HepG2 (cell line): ENCODE measurements around the gene FAF1. TPM values are rescaled to one million over a fixed set of nuclear protein-coding genes. Genes with fewer than 3 reads are reported as not detected.

Experiments
- ATF7 ChIP-seq, 2 experiments: fragments of 450-650 bp in 1 of 2; sonication (generic) in 1 of 2; formaldehyde crosslinking in 1 of 2; IDR thresholded peaks; 2 replicates each; pipeline versions ENCODE4 v1.4.0 to v1.6.1; 2016 to 2020; ENCODE audit warnings: antibody characterized with exemption in 1 of 2, mild to moderate bottlenecking in 1 of 2, missing genetic modification reagents in 1 of 2
- BORCS8-MEF2B ChIP-seq: sonication (generic); formaldehyde crosslinking; IDR thresholded peaks from 2 replicates; pipeline ENCODE4 v1.8.0; 2022; ENCODE audit warnings: mild to moderate bottlenecking, missing genetic modification reagents
- FIP1L1 ChIP-seq: fragments of 200-400 bp; formaldehyde crosslinking; IDR thresholded peaks from 2 replicates; pipeline ENCODE4 v1.6.1; 2018; ENCODE audit warnings: low read depth, mild to moderate bottlenecking, low read length, moderate library complexity, borderline replicate concordance; ENCODE audit not compliant: insufficient read depth
- FLYWCH1 ChIP-seq: sonication (generic); formaldehyde crosslinking; IDR thresholded peaks from 2 replicates; pipeline ENCODE4 v1.8.1; 2023; ENCODE audit warnings: mild to moderate bottlenecking, missing genetic modification reagents
- FOXK1 ChIP-seq: sonication (generic); formaldehyde crosslinking; IDR thresholded peaks from 2 replicates; pipeline ENCODE4 v1.4.0; 2020; ENCODE audit warnings: low read depth, missing genetic modification reagents, borderline replicate concordance
- HMGA1 ChIP-seq: sonication (generic); formaldehyde crosslinking; conservative IDR thresholded peaks from 2 replicates; pipeline ENCODE4 v1.4.0; 2020; ENCODE audit warnings: missing genetic modification reagents
- HNF1A ChIP-seq, 2 experiments: sonication (generic) in 1 of 2; formaldehyde crosslinking in 1 of 2; IDR thresholded peaks; 2 replicates each; pipeline versions ENCODE4 v1.4.0 to v1.6.1; 2016 to 2020; ENCODE audit warnings: borderline replicate concordance in 1 of 2, low read depth in 1 of 2, mild to moderate bottlenecking in 1 of 2, missing genetic modification reagents in 1 of 2
- HOXA3 ChIP-seq: sonication (generic); formaldehyde crosslinking; IDR thresholded peaks from 2 replicates; pipeline ENCODE4 v1.5.0; 2020; ENCODE audit warnings: missing genetic modification reagents
- MYC ChIP-seq: sonication (generic); formaldehyde crosslinking; IDR thresholded peaks from 2 replicates; pipeline ENCODE4 v1.9.0; 2021; ENCODE audit warnings: missing genetic modification reagents, borderline replicate concordance
- PATZ1 ChIP-seq: sonication (generic); formaldehyde crosslinking; IDR thresholded peaks from 2 replicates; pipeline ENCODE4 v1.4.0; 2020; ENCODE audit warnings: missing genetic modification reagents
- PHF21A ChIP-seq: sonication (generic); formaldehyde crosslinking; IDR thresholded peaks from 2 replicates; pipeline ENCODE4 v1.5.0; 2020; ENCODE audit warnings: mild to moderate bottlenecking, missing genetic modification reagents
- POLR2G ChIP-seq: fragments of 200-400 bp; formaldehyde crosslinking; IDR thresholded peaks from 2 replicates; pipeline ENCODE4 v1.6.1; 2018; ENCODE audit warnings: mild to moderate bottlenecking, low read depth, low read length, moderate library complexity
- RXRB ChIP-seq: IDR thresholded peaks from 2 replicates; pipeline ENCODE4 v1.6.1; 2016; ENCODE audit warnings: borderline replicate concordance, missing genetic modification reagents, missing compliant biosample characterization
- SMAD3 ChIP-seq: sonication (generic); formaldehyde crosslinking; IDR thresholded peaks from 2 replicates; pipeline ENCODE4 v1.4.0; 2020; ENCODE audit warnings: missing genetic modification reagents
- SRSF1 ChIP-seq: fragments of 200-400 bp; formaldehyde crosslinking; optimal IDR thresholded peaks from 2 replicates; pipeline ENCODE3; 2017; ENCODE audit warnings: mild to moderate bottlenecking, low read depth, low read length, moderate library complexity
- U2AF1 ChIP-seq: fragments of 200-400 bp; formaldehyde crosslinking; optimal IDR thresholded peaks from 2 replicates; pipeline ENCODE3; 2017; ENCODE audit warnings: mild to moderate bottlenecking, low read depth, low read length
- ZNF230 ChIP-seq: sonication (generic); formaldehyde crosslinking; IDR thresholded peaks from 2 replicates; pipeline ENCODE4 v1.4.0; 2020; ENCODE audit warnings: mild to moderate bottlenecking, missing genetic modification reagents
- ZNF274 ChIP-seq: sonication (generic); formaldehyde crosslinking; IDR thresholded peaks from 2 replicates; pipeline ENCODE4 v1.5.1; 2020; ENCODE audit warnings: mild to moderate bottlenecking, missing genetic modification reagents
- ZNF747 ChIP-seq: sonication (generic); formaldehyde crosslinking; IDR thresholded peaks from 2 replicates; pipeline ENCODE4 v1.8.1; 2023; ENCODE audit warnings: missing genetic modification reagents, mild to moderate bottlenecking, borderline replicate concordance
- ZNF766 ChIP-seq: sonication (generic); formaldehyde crosslinking; IDR thresholded peaks from 2 replicates; pipeline ENCODE4 v1.5.0; 2020; ENCODE audit warnings: missing genetic modification reagents, borderline replicate concordance
- ZNF839 ChIP-seq: sonication (generic); formaldehyde crosslinking; IDR thresholded peaks from 2 replicates; pipeline ENCODE4 v1.4.0; 2020; ENCODE audit warnings: missing genetic modification reagents, mild to moderate bottlenecking, borderline replicate concordance
- polyA plus RNA-seq, 8 experiments: library from polyadenylated mRNA; depleted of rRNA in 3 of 8; stranded (reverse) in 7 of 8; unstranded in 1 of 8; fragments of >200 nt; fragmentation: Illumina TruSeq in 4 of 8; extraction: Trizol in 4 of 8; gene quantifications; 2 replicates each; pipeline versions ENCODE4 v1.2.1 to v1.2.3, GENCODE V29; 2011 to 2016; ENCODE audit warnings: low read depth in 4 of 8, missing spikeins in 1 of 8, mixed read lengths in 1 of 8; ENCODE audit not compliant: insufficient read depth in 1 of 8
- total RNA-seq, 5 experiments: library from RNA; depleted of rRNA; stranded (reverse); fragments of >200 nt; fragmentation: Illumina TruSeq; extraction: Trizol; gene quantifications; 2 replicates each; pipeline ENCODE4 v1.2.3, GENCODE V29; 2016; ENCODE audit warnings: low read depth in 1 of 5
- TF ChIP-seq, protein P1 (sequence below): sonication (generic); formaldehyde crosslinking; IDR thresholded peaks from 2 replicates; pipeline ENCODE4 v1.4.0; 2020; ENCODE audit warnings: missing genetic modification reagents, borderline replicate concordance

FAF1 gene
- total and polyA plus RNA-seq, 2 of the 13 experiments (the other 11 are each of a cell fraction or from before 2014, with no cell fraction given), result 19.4 to 63.3 TPM

DNA sequence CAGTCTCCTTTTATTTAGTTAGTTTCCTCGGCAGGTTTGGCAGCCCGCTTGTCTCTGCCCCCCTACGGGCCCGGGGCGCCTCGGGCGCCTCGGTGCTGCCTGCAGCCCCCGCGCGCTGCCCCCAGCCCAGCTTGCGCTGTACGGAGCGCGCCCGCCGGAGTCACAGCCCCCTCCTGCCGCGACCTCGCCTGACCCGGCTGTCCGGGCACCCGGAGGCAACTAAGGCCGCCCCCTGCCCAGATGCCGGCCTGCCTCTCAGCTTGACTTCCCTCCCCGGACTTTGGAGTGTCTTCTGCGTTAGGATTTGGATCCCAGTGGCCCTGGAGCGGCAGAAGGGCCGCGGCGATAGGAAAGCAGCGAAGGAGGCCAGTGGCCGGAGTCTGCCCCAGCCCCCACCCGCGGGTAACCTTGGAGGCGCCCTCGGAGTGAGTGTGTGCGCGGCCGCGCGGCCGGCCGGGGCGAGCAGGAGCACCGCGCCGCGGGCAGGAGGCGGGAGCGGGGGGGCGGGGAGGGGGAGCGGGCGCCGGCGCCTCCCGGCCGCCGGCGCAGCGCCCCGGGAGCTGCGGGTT, 17.6 kb upstream of the FAF1 start (continued):
- TF ChIP-seq PHF21A (CRISPR knock-in tag) (no peak), BORCS8-MEF2B (CRISPR knock-in tag) (peak; percentile 12; the same call in 1 of the 2 replicates), ZNF230 (CRISPR knock-in tag) (no peak), HOXA3 (CRISPR knock-in tag) (peak; percentile 34; the same call in 1 of the 2 replicates), FIP1L1 (no peak), ZNF766 (CRISPR knock-in tag) (no peak; the same call in 1 of the 2 replicates), ATF7 (IDR thresholded peaks at IDR 0.05) (no peak), ATF7 (CRISPR knock-in tag; IDR thresholded peaks at IDR 0.05) (no peak), SMAD3 (CRISPR knock-in tag) (no peak), PATZ1 (CRISPR knock-in tag) (peak; percentile 81), MYC (CRISPR knock-in tag) (0 out of 2 replicates have a peak, but pooled peaks have one; percentile 35), SRSF1 (peak; percentile 60), FOXK1 (CRISPR knock-in tag) (no peak), HMGA1 (no peak), ZNF839 (CRISPR knock-in tag) (no peak), U2AF1 (no peak), RXRB (CRISPR knock-in tag) (peak; percentile 86), FLYWCH1 (CRISPR knock-in tag) (0 out of 2 replicates have a peak, but pooled peaks have one; percentile 59), HNF1A (IDR thresholded peaks at IDR 0.05; ENCODE audit: low read depth) (no peak), HNF1A (CRISPR knock-in tag; IDR thresholded peaks at IDR 0.05; ENCODE audit: borderline replicate concordance) (no peak; the same call in 1 of the 2 replicates), POLR2G (peak; percentile 77), ZNF747 (no peak), ZNF274 (CRISPR knock-in tag) (no peak)
- TF ChIP-seq, protein P1, sequence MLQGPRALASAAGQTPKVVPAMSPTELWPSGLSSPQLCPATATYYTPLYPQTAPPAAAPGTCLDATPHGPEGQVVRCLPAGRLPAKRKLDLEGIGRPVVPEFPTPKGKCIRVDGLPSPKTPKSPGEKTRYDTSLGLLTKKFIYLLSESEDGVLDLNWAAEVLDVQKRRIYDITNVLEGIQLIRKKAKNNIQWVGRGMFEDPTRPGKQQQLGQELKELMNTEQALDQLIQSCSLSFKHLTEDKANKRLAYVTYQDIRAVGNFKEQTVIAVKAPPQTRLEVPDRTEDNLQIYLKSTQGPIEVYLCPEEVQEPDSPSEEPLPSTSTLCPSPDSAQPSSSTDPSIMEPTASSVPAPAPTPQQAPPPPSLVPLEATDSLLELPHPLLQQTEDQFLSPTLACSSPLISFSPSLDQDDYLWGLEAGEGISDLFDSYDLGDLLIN (CRISPR knock-in tag), result 0 out of 2 replicates have a peak, but pooled peaks have one; percentile 14
